ENCODE measurements around the gene C3orf20.

- TF ChIP-seq, protein P1, sequence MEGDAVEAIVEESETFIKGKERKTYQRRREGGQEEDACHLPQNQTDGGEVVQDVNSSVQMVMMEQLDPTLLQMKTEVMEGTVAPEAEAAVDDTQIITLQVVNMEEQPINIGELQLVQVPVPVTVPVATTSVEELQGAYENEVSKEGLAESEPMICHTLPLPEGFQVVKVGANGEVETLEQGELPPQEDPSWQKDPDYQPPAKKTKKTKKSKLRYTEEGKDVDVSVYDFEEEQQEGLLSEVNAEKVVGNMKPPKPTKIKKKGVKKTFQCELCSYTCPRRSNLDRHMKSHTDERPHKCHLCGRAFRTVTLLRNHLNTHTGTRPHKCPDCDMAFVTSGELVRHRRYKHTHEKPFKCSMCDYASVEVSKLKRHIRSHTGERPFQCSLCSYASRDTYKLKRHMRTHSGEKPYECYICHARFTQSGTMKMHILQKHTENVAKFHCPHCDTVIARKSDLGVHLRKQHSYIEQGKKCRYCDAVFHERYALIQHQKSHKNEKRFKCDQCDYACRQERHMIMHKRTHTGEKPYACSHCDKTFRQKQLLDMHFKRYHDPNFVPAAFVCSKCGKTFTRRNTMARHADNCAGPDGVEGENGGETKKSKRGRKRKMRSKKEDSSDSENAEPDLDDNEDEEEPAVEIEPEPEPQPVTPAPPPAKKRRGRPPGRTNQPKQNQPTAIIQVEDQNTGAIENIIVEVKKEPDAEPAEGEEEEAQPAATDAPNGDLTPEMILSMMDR (IDR thresholded peaks at IDR 0.05; ENCODE audit: insufficient read depth, low read length, poor library complexity, severe bottlenecking), result no peak
- no peak for TF ChIP-seq EZH2phosphoT487 (conservative IDR thresholded peaks at IDR 0.05; ENCODE audit: low read length)
These were observed 16.3 kb downstream of the C3orf20 start for GRCh38 chr3:14691239-14691638.

Data from SU-DHL-6 (cell line).